Suprapubic skin (tissue), 4 donors: ENCODE results near the gene EEPD1.

Experiments used
- EP300 ChIP-seq: sonication (generic); formaldehyde crosslinking; IDR thresholded peaks from one replicate; pipeline ENCODE4 v1.6.1; 2017; ENCODE audit warnings: antibody characterized with exemption
- POLR2A ChIP-seq, 2 donors: fragments of 450-650 bp; IDR thresholded peaks; one replicate each; pipeline ENCODE4 v1.6.1; 2017; ENCODE audit warnings: antibody characterized with exemption in 2 of 2, mild to moderate bottlenecking in 2 of 2, moderate library complexity in 2 of 2
- POLR2AphosphoS5 ChIP-seq, 3 donors: sonication (generic); formaldehyde crosslinking; IDR thresholded peaks; one replicate each; pipeline ENCODE4 v1.6.1; 2017; ENCODE audit warnings: antibody characterized with exemption in 3 of 3
- TF ChIP-seq, protein P1 (sequence below), 2 donors: fragments of 200-600 bp in 1 of 2; fragments of 450-650 bp in 1 of 2; sonication (generic) in 1 of 2; IDR thresholded peaks; one replicate each; pipeline ENCODE4 v1.5.1; 2016 to 2019; ENCODE audit warnings: antibody characterized with exemption in 2 of 2, mild to moderate bottlenecking in 1 of 2, moderate library complexity in 1 of 2

DNA sequence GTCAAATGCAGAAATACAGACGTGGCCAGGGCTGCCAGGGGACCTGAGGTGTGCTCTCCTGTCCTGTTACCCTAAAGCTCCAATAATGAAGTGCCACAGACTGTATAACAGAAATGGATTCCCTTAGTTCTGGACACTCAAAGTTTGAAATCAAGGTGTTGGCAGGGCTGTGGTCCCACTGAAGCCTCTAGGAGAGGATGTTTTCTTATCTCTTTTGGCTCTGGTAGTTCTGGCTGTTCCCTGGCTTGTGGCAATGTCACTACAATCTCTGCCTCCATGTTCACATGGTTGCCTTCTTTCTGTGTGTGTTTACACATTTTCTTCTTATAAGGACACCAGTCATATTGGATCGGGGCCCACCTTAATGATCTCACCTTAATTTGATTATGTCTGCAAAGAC, 15.3 kb upstream of the EEPD1 start:
- TF ChIP-seq POLR2A (IDR thresholded peaks at IDR 0.05) (no peak), EP300 (no peak), POLR2AphosphoS5 (IDR thresholded peaks at IDR 0.05) (no peak)
- TF ChIP-seq, protein P1, sequence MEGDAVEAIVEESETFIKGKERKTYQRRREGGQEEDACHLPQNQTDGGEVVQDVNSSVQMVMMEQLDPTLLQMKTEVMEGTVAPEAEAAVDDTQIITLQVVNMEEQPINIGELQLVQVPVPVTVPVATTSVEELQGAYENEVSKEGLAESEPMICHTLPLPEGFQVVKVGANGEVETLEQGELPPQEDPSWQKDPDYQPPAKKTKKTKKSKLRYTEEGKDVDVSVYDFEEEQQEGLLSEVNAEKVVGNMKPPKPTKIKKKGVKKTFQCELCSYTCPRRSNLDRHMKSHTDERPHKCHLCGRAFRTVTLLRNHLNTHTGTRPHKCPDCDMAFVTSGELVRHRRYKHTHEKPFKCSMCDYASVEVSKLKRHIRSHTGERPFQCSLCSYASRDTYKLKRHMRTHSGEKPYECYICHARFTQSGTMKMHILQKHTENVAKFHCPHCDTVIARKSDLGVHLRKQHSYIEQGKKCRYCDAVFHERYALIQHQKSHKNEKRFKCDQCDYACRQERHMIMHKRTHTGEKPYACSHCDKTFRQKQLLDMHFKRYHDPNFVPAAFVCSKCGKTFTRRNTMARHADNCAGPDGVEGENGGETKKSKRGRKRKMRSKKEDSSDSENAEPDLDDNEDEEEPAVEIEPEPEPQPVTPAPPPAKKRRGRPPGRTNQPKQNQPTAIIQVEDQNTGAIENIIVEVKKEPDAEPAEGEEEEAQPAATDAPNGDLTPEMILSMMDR (IDR thresholded peaks at IDR 0.05): no peak
